Putamen (tissue), 1 donor: ENCODE measurements around the gene PTPRG.

Source experiments
- DNase-seq: peaks from one replicate; pipeline ENCODE4 v3.0.0-alpha.2; 2016; ENCODE audit warnings: low spot score

The PTPRG gene

GRCh38 chr3:61765157-61765876 is 203.9 kb downstream of the PTPRG start:
- DNase-seq: no peak

- no peak for DNase-seq
Measured at GRCh38 chr3:61768284-61769037, 207.1 kb downstream of the PTPRG start.

- no peak for DNase-seq
Measured at GRCh38 chr3:61769266-61769990, 208.1 kb downstream of the PTPRG start.

- no peak for DNase-seq
Measured at GRCh38 chr3:61771976-61772375, 210.6 kb downstream of the PTPRG start.

- DNase-seq: no peak
Measured at GRCh38 chr3:61772456-61772855, 211.1 kb downstream of the PTPRG start.

- DNase-seq: no peak
Measured at GRCh38 chr3:61774279-61774890, 213.0 kb downstream of the PTPRG start.

GRCh38 chr3:61776390-61776789 is 215.0 kb downstream of the PTPRG start:
- DNase-seq: no peak

GRCh38 chr3:61777483-61777882 is 216.1 kb downstream of the PTPRG start:
- no peak for DNase-seq

- no peak for DNase-seq
Measured at GRCh38 chr3:61778095-61778494, 216.7 kb downstream of the PTPRG start.

- DNase-seq: no peak
Measured at GRCh38 chr3:61780016-61780415, 218.6 kb downstream of the PTPRG start.

GRCh38 chr3:61780455-61781228 is 219.3 kb downstream of the PTPRG start:
- no peak for DNase-seq

- no peak for DNase-seq
Measured at GRCh38 chr3:61783993-61784718, 222.8 kb downstream of the PTPRG start.

GRCh38 chr3:61788623-61789507 is 227.5 kb downstream of the PTPRG start:
- DNase-seq: no peak

- no peak for DNase-seq
Measured at GRCh38 chr3:61789861-61790260, 228.5 kb downstream of the PTPRG start.

GRCh38 chr3:61790411-61790810 is 229.0 kb downstream of the PTPRG start:
- DNase-seq: no peak

- DNase-seq: no peak
Measured at GRCh38 chr3:61793056-61793455, 231.7 kb downstream of the PTPRG start.

GRCh38 chr3:61793521-61793920 is 232.2 kb downstream of the PTPRG start:
- DNase-seq: no peak

- DNase-seq: no peak
Measured at GRCh38 chr3:61794341-61794740, 233.0 kb downstream of the PTPRG start.

- DNase-seq: no peak
Measured at GRCh38 chr3:61794961-61795360, 233.6 kb downstream of the PTPRG start.

- no peak for DNase-seq
Measured at GRCh38 chr3:61796088-61796680, 234.8 kb downstream of the PTPRG start.
